ENCODE measurements around the gene ETDA.
"Not testable (repeated sequence)": the region's sequence is repeated elsewhere in the genome, so short reads cannot be mapped to it uniquely, and the experiment has no call there.

Gene ETDA

GRCh38 chrX:135252011-135252518, at the start of gene ETDA:
TSS of gene ETDA (plus strand) at chrX:135252061. CDS start at chrX:135253277, 1,216 bp downstream.
- not testable (repeated sequence) for DNase-seq (ENCODE audit: low read depth)

DNA sequence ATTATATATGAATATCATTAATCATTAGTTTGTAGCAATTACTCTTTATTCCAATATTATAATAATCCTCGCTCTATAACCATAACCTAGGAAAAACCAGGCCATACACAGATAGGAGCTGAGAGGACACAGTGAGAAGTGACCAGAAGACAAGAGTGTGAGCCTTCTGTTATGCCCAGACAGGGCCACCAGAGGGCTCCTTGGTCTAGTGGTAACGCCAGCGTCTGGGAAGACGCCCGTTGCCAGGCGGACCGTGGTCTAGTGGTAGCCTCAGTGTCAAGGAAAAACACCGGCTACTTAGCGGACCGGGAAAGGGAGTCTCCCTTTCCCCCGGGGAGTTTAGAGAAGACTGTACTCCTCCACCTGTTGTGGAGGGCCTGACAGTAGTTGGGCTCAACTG, 45.4 kb upstream of the ETDA start:
- DNase-seq (ENCODE audit: low read depth), result not testable (repeated sequence)

DNA sequence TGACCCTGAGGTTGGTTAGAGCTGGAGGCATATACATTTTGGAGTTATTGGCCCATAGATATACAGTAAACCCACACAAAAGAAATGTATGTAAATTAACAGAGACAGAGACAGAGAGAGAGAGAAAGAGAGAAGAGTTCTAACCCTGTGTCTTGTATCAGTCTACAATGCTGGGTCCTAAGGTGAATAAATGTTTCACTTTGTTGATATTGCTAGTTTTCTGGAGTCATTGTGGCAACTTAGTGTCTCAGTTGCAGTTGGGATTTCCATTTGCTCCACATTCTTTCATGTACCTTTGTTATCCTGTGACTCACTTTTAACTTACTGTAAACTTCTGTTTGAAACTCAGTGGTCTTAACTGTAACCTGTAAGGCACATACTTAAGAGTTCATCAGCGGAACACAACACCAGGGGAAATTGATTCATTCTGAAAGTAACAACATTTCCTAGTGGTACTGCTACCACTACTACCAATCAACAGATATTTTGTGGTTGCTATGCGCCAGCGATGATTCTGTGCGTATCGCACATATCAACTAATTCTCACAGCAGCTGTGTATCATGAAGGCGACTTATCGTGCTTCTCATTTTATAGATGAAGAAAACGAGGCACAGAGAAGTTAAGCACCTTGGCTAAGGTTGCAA, 38.5 kb upstream of the ETDA start:
- peak; percentile 15 for DNase-seq (ENCODE audit: low read depth)

GRCh38 chrX:135245989-135246388, 5.9 kb upstream of the ETDA start:
- DNase-seq (ENCODE audit: low read depth), result not testable (repeated sequence)

DNA sequence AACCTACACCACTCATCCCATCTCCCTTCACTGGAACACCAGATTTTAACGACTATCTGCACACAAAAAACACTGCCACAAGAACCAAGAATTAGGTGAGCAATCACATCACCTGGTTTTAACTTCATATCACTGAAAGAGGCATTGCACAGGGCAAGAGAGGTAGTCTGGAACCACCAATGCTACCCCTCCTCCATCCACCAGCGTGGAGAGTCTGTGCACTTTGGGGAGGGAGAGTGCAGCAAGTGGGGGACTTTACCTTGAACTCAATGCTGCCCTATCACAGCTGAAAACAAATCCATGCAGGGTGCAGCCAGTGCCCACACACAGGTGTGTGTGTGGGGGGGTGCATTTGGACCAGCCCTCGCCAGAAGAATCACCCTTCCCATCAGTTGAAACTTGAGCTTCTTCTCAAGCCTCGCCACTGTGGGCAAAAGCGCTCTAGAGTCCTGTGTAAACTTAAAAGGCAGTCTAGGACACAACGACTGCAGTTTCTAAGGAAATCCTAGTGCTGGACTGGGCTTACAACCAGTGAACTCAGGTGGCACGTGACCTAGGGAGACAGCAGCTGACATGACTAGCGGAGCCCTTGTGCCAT, 4.3 kb downstream of the ETDA start:
- not testable (repeated sequence) for DNase-seq (ENCODE audit: low read depth)

DNA sequence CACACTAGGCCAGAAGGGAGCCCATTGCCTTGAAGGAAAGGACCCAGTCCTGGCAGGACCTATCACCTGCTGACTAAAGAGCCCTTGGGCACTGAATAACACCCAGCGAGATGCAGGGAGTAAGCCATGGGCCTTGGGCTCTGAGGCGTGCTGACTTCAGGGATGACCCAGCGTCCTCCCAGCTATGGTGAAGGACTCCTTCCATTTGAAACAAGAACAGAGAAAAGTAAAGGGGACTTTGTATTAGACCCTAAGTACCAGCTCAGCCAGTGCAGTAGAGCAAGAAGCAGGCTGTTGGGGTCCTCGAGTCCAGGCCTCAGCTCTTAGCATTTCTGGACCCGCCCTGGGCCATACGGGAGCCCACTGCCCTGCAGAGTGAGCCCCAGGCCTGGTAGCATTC, 5.1 kb downstream of the ETDA start:
- DNase-seq (ENCODE audit: low read depth), result no peak

DNA sequence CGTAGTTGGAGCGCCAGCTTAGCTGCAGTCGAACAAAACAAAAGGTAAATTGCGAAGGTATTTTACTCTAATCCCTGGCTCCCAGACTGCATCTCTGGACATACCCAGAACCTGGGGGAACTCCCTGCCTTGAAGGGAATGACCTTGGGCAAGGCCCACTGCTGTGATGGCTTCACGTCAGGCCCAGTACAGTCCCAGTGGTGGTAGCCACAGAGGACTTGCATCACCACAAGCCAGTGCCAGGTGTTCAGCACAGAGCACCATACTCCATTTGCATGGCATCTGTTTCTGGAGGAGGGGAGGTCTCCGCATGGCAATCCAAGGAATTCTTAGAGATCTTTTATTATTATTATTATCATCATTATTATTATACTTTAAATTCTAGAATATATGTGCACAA, 5.6 kb downstream of the ETDA start:
- DNase-seq (ENCODE audit: low read depth), result no peak

DNA sequence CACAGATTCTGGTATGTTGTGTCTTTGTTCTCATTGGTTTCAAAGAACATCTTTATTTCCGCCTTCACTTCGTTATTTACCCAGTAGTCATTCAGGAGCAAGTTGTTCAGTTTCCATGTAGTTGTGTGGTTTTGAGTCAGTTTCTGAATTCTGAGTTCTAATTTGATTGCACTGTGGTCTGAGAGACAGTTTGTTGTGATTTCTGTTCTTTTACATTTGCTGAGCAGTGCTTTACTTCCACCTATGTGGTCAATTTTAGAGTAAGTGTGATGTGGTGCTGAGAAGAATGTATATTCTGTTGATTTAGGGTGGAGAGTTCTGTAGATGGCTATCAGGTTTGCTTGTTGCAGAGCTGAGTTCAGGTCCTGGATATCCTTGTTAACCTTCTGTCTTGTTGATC, 9.1 kb downstream of the ETDA start:
- DNase-seq (ENCODE audit: low read depth), result not testable (repeated sequence)

DNA sequence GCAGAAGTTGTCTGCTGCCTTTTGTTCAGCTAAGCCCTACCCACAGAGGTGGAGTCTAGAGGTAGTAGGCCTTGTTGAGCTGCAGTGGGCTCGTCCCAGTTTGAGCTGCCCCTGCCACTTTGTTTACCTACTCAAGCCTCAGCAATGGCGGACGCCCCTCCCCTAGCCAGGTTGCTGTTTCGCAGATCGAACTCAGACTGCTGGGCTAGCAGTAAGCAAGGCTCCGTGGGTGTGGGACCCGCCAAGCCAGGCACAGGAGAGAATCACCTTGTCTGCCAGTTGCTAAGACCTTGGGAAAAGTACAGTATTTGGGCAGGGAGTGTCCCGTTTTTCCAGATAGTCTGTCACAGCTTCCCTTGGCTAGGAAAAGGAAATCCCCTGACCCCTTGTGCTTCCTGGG, 11.5 kb downstream of the ETDA start:
- not testable (repeated sequence) for DNase-seq (ENCODE audit: low read depth)

GRCh38 chrX:135264206-135264605, 12.3 kb downstream of the ETDA start:
- DNase-seq (ENCODE audit: low read depth), result no peak

GRCh38 chrX:135273162-135273561, 21.3 kb downstream of the ETDA start:
- no peak for DNase-seq (ENCODE audit: low read depth)

DNA sequence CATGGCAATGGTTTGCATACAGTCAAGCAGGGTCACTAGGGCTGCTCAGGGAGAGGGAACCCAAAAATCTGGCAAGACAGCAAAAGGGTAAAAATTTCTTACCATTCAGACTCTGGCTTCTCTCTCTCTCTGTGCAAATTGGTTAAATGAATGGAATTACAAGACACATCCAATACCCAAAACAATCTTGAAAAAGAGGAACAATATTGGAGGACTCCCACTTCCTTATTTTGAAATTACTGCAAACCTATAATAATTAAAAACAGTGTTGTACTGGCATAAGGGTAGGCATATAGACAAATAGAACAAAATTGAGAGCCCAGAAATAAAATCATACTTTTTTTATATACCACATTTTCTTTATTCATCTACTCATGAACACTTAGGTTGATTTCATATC, 24.1 kb downstream of the ETDA start:
- no peak for DNase-seq (ENCODE audit: low read depth)

GRCh38 chrX:135287266-135287823, 35.5 kb downstream of the ETDA start:
- DNase-seq (ENCODE audit: low read depth), result no peak

DNA sequence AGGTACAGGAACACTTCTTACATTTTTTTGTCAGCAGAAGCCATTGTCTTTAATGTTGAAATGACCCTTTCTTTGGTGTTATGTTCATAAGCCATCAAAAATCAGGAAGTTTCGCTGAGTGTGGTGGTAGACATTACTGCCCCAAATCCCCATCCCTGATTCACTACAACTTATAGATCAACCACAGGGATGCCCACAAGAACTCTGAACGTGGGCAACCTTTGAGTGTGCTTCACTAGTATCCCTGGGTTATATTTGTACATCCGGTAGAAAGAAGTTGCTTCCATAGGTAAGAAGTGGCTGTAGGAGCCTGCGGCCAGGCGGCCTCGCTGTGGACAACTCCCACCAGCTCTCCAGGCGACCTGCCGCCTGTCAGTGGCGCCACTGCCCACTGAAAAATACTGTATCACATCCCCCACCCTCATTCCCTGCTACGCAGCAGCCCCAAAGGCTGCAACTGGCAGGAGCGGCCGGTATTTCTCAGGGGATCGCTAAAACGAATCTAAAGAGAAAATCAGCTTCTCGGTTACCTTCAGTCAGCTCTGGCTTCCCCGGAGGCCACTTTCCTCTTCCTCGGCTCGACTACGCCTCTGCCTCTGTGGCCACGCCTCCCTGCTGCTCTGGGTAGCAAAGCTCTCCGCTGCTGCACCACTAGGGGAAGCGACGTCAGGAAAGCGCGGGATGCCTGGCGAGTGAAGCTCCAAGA, 43.5 kb downstream of the ETDA start:
- peak; percentile 41 for DNase-seq (ENCODE audit: low read depth)

DNA sequence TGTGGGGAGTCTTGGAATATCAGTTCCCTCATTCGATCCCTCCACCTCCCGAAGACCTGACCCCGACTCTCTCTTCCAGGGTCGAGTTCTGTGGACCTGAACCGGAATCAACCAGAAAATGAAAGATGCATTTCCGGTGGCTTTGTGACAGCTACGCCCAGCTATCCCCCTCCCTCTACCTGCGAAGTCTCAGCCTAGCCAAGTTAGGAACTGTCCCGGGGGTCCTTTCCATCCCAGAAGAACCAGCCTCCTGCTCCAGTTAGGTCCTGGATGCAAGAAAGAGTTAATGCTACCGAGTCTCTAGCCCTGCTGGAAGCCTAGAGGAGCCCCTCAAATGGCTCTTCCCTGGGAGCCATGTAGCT, 44.1 kb downstream of the ETDA start:
- no peak for DNase-seq (ENCODE audit: low read depth)

- DNase-seq (ENCODE audit: low read depth), result no peak
These were observed 50.5 kb downstream of the ETDA start for GRCh38 chrX:135302269-135302873.

Measured in activated T-helper 9 cell treated with anti-CD3 and anti-CD28 coated beads, Interleukin-2, amount 50 U/mL, for 16 hours (primary cell).